Neural cell (in vitro differentiated cells): Measurements from ENCODE around the gene CEBPA. TPM values are rescaled to one million over a fixed set of nuclear protein-coding genes. Genes with fewer than 3 reads are reported as not detected.

ENCODE experiments used
- H2AFZ ChIP-seq: fragments of 200-600, 300-800 bp; sonication (generic), shearing (Covaris generic); 2 replicates; pipeline ENCODE4 v1.6.0; 2014; ENCODE audit warnings: low read depth, mild to moderate bottlenecking, antibody characterized with exemption, low read length, moderate library complexity
- H3F3A ChIP-seq: fragments of 200-600 bp; shearing (Covaris generic); 2 replicates; pipeline ENCODE4 v1.6.1; 2016; ENCODE audit warnings: mild to moderate bottlenecking, moderate library complexity, mixed read lengths, antibody characterized with exemption, low read length; ENCODE audit not compliant: insufficient read depth, poor library complexity, severe bottlenecking
- H3K27ac ChIP-seq: fragments of 200-600, 300-800 bp; sonication (generic), shearing (Covaris generic); 2 replicates; pipeline ENCODE4 v1.5.1; 2014; ENCODE audit warnings: mild to moderate bottlenecking, low read length, moderate library complexity
- H3K27me3 ChIP-seq: fragments of 300-800, 200-600 bp; sonication (generic), shearing (Covaris generic); 2 replicates; pipeline ENCODE4 v1.6.0; 2014; ENCODE audit warnings: mild to moderate bottlenecking, low read depth, low read length, moderate library complexity; ENCODE audit not compliant: insufficient read depth
- H3K36me3 ChIP-seq: fragments of 300-800, 200-600 bp; sonication (generic), shearing (Covaris generic); 2 replicates; pipeline ENCODE4 v1.5.1; 2014; ENCODE audit warnings: mild to moderate bottlenecking, antibody characterized with exemption, low read length, moderate library complexity; ENCODE audit not compliant: insufficient read depth
- H3K4me2 ChIP-seq: fragments of 300-800, 200-600 bp; sonication (generic), shearing (Covaris generic); 2 replicates; pipeline ENCODE4 v1.6.0; 2014; ENCODE audit warnings: mild to moderate bottlenecking, low read length
- H3K4me3 ChIP-seq: fragments of 300-800, 200-600 bp; sonication (generic), shearing (Covaris generic); 2 replicates; pipeline ENCODE4 v1.5.1; 2014; ENCODE audit warnings: mild to moderate bottlenecking, low read length, moderate library complexity
- H3K79me2 ChIP-seq: fragments of 200-600 bp; shearing (Covaris generic); replicated peaks from 2 replicates; pipeline ENCODE4 v1.6.0; 2014; ENCODE audit warnings: mild to moderate bottlenecking, low read length, moderate library complexity; ENCODE audit not compliant: insufficient read depth
- H3K9ac ChIP-seq: fragments of 300-800, 200-600 bp; sonication (generic), shearing (Covaris generic); 2 replicates; pipeline ENCODE4 v1.6.1; 2016; ENCODE audit warnings: mild to moderate bottlenecking, low read length, mixed read lengths
- H3K9me2 ChIP-seq: fragments of 200-600 bp; shearing (Covaris generic); 2 replicates; pipeline ENCODE4 v1.6.1; 2016; ENCODE audit warnings: mild to moderate bottlenecking, low read length, mixed read lengths; ENCODE audit not compliant: insufficient read depth
- H3K9me3 ChIP-seq: fragments of 200-600, 300-800 bp; sonication (generic), shearing (Covaris generic); 2 replicates; pipeline ENCODE4 v1.6.1; 2016; ENCODE audit warnings: mild to moderate bottlenecking, mixed run types, low read length, moderate library complexity, mixed read lengths
- H4K20me1 ChIP-seq: fragments of 200-600 bp; shearing (Covaris generic); 2 replicates; pipeline ENCODE4 v1.6.1; 2016; ENCODE audit warnings: mild to moderate bottlenecking, mixed run types; ENCODE audit not compliant: insufficient read depth
- EP300 ChIP-seq: fragments of 450-650 bp; conservative IDR thresholded peaks from 2 replicates; pipeline ENCODE4 v1.6.1; 2014; ENCODE audit warnings: antibody characterized with exemption, mild to moderate bottlenecking, moderate library complexity; ENCODE audit not compliant: poor library complexity, severe bottlenecking
- EZH2 ChIP-seq: fragments of 200-600, 300-800 bp; shearing (Covaris generic), sonication (generic); IDR thresholded peaks from 2 replicates; pipeline ENCODE4 v1.6.1; 2014; ENCODE audit warnings: antibody characterized with exemption, low read length, borderline replicate concordance, mild to moderate bottlenecking; ENCODE audit not compliant: insufficient read depth, poor library complexity, severe bottlenecking
- MXI1 ChIP-seq: fragments of 450-650 bp; conservative IDR thresholded peaks from 2 replicates; pipeline ENCODE4 v1.6.1; 2014; ENCODE audit warnings: antibody characterized with exemption, mild to moderate bottlenecking; ENCODE audit not compliant: poor library complexity, severe bottlenecking
- POLR2AphosphoS5 ChIP-seq: IDR thresholded peaks from 2 replicates; pipeline ENCODE4 v1.6.1; 2012
- RAD21 ChIP-seq: fragments of 450-650 bp; conservative IDR thresholded peaks from 2 replicates; pipeline ENCODE4 v1.6.1; 2014; ENCODE audit warnings: antibody characterized with exemption, mild to moderate bottlenecking, moderate library complexity
- SMC3 ChIP-seq: fragments of 450-650 bp; conservative IDR thresholded peaks from 2 replicates; pipeline ENCODE4 v1.6.1; 2014; ENCODE audit warnings: antibody characterized with exemption, mild to moderate bottlenecking, moderate library complexity; ENCODE audit not compliant: poor library complexity
- TAF1 ChIP-seq: IDR thresholded peaks from 2 replicates; pipeline ENCODE4 v1.6.1; 2012; ENCODE audit warnings: low read depth
- polyA plus RNA-seq: library from polyadenylated mRNA; depleted of rRNA; stranded (reverse); fragments of >200 nt; gene quantifications from 2 replicates; pipeline ENCODE4 v1.2.3, GENCODE V29; 2014
- TF ChIP-seq, protein P1 (sequence below): fragments of 450-650 bp; IDR thresholded peaks from 2 replicates; pipeline ENCODE4 v1.5.1; 2014; ENCODE audit warnings: antibody characterized with exemption, mild to moderate bottlenecking, moderate library complexity; ENCODE audit not compliant: poor library complexity, severe bottlenecking
- TF ChIP-seq, protein P2 (sequence below): IDR thresholded peaks from 2 replicates; pipeline ENCODE4 v1.6.1; 2012; ENCODE audit warnings: borderline replicate concordance

The CEBPA gene
- polyA plus RNA-seq, 1 donor from 2014 or later = 2.6 TPM

DNA sequence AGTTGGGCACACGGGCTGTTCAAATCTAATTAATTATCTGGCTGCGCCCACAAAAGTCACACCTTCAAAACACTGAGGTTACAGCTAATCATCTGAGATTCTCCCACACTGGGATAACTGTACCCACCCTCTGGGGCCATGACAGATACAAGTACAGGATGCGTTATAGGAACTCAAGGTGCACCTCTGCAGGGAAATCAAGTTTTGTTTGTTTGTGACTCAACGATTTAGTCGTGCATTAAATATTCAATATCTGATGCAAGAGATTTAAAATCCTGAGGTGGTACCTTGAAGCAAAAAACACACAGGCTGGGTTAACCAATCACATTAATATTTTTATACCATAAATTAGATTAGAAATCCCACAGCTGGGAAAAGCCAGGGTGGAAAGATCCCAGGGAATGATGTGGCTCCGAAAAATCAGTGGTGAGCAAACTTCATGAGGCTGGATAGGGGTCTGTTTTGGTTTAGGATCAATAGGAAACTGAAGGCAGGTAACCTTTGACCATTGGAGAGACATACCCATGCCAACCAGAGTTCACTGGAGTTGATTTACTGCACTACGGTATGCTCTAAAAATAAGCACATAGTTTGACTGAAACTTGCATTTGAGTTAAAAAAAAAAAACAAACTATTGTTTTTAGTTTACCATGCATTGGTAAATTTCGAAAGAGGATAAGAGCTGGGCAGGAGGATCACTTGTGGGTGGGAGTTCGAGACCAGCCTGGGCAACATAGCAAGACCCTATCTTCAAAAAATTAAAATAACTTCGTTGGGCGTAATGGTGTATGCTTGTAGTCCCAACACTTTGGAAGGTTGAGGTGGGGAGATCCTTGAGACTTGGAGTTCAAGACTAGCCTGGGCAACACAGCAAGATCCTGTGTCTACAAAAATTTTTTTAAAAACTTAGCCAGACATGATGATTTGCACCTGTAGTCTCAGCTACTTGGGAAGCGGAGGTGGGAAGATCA lies 47.3 kb upstream of the CEBPA start:
- Histone ChIP-seq H3K27ac (no peak overlapping the region), H3K36me3 (no peaks in the 10 kb centered on the region), H3K4me3 (no peak overlapping the region), H3K27me3 (no peaks in the 10 kb centered on the region), H3K79me2 (no peaks in the 10 kb centered on the region), H3F3A (no peaks in the 10 kb centered on the region), H3K9me2 (no peaks in the 10 kb centered on the region), H3K9ac (no peak overlapping the region), H4K20me1 (no peaks in the 10 kb centered on the region), H3K4me2 (no peak overlapping the region), H3K9me3 (no peaks in the 10 kb centered on the region), H2AFZ (no peak overlapping the region)
- TF ChIP-seq EP300 = no peak
- TF ChIP-seq, protein P1, sequence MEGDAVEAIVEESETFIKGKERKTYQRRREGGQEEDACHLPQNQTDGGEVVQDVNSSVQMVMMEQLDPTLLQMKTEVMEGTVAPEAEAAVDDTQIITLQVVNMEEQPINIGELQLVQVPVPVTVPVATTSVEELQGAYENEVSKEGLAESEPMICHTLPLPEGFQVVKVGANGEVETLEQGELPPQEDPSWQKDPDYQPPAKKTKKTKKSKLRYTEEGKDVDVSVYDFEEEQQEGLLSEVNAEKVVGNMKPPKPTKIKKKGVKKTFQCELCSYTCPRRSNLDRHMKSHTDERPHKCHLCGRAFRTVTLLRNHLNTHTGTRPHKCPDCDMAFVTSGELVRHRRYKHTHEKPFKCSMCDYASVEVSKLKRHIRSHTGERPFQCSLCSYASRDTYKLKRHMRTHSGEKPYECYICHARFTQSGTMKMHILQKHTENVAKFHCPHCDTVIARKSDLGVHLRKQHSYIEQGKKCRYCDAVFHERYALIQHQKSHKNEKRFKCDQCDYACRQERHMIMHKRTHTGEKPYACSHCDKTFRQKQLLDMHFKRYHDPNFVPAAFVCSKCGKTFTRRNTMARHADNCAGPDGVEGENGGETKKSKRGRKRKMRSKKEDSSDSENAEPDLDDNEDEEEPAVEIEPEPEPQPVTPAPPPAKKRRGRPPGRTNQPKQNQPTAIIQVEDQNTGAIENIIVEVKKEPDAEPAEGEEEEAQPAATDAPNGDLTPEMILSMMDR = no peak
- no peak for TF ChIP-seq TAF1
- no peak for TF ChIP-seq EZH2
- TF ChIP-seq SMC3 = no peak
- no peak for TF ChIP-seq POLR2AphosphoS5
- TF ChIP-seq RAD21 = no peak
- no peak for TF ChIP-seq MXI1
- TF ChIP-seq, protein P2, sequence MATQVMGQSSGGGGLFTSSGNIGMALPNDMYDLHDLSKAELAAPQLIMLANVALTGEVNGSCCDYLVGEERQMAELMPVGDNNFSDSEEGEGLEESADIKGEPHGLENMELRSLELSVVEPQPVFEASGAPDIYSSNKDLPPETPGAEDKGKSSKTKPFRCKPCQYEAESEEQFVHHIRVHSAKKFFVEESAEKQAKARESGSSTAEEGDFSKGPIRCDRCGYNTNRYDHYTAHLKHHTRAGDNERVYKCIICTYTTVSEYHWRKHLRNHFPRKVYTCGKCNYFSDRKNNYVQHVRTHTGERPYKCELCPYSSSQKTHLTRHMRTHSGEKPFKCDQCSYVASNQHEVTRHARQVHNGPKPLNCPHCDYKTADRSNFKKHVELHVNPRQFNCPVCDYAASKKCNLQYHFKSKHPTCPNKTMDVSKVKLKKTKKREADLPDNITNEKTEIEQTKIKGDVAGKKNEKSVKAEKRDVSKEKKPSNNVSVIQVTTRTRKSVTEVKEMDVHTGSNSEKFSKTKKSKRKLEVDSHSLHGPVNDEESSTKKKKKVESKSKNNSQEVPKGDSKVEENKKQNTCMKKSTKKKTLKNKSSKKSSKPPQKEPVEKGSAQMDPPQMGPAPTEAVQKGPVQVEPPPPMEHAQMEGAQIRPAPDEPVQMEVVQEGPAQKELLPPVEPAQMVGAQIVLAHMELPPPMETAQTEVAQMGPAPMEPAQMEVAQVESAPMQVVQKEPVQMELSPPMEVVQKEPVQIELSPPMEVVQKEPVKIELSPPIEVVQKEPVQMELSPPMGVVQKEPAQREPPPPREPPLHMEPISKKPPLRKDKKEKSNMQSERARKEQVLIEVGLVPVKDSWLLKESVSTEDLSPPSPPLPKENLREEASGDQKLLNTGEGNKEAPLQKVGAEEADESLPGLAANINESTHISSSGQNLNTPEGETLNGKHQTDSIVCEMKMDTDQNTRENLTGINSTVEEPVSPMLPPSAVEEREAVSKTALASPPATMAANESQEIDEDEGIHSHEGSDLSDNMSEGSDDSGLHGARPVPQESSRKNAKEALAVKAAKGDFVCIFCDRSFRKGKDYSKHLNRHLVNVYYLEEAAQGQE = no peak

DNA sequence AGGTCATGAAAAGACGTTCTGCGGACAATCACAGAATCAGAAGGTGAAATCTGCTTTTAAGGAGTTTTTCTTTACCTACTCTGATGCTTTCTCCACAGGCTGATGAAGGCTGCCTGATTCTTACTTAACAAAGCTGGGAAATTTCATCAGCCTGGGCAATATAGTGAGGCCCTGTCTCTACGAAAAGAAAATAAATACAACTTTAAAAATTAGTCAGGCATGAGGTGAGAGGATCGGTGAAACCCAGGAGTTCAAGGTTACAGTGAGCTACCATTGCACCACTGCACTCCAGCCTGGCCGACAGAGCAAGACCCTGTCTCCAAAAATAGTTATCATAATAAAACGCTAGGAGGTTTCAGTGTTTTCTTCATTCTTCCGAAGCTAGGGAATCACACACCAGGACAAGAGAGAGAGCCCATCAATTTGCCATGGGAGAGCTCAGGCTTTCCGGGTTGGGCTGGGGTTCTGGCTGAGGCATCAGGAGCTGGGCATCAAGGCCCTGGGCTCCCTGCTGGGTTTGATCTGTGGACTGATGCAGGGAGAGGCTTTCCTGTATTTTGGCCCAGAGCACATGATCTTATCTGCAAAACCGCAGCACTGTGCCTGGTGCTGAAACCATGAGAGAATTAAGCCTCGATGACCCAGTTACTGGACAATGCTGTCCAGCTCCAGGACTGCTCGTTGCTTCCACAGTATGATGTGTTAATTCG lies 46.1 kb upstream of the CEBPA start:
- no peaks in the 10 kb centered on the region for H4K20me1 ChIP-seq
- H3K27ac ChIP-seq = no peak overlapping the region
- no peak overlapping the region for H3K4me3 ChIP-seq
- no peaks in the 10 kb centered on the region for H3K9me2 ChIP-seq
- no peaks in the 10 kb centered on the region for H3K27me3 ChIP-seq
- no peaks in the 10 kb centered on the region for H3K79me2 ChIP-seq
- no peak overlapping the region for H2AFZ ChIP-seq
- H3F3A ChIP-seq = no peaks in the 10 kb centered on the region
- H3K36me3 ChIP-seq = no peaks in the 10 kb centered on the region
- H3K9ac ChIP-seq = no peak overlapping the region
- TF ChIP-seq EZH2 (no peak), SMC3 (no peak), TAF1 (no peak), MXI1 (no peak), EP300 (no peak), RAD21 (no peak), POLR2AphosphoS5 (no peak)
- TF ChIP-seq, protein P1 = no peak
- TF ChIP-seq, protein P2 = no peak
- no peaks in the 10 kb centered on the region for H3K9me3 ChIP-seq
- H3K4me2 ChIP-seq = no peak overlapping the region
